H9 (cell line): ENCODE results near the gene WRAP73. TPM values are rescaled to one million over a fixed set of nuclear protein-coding genes. Genes with fewer than 3 reads are reported as not detected.

ENCODE experiments used
- DNase-seq: peaks from one replicate; pipeline ENCODE4 v3.0.0-alpha.2; 2017
- H2AFZ ChIP-seq: one replicate; pipeline ENCODE4 v1.6.1; 2013; ENCODE audit warnings: mild to moderate bottlenecking, low read length, control low read depth, moderate library complexity
- H2AK5ac ChIP-seq: 2 replicates; pipeline ENCODE4 v1.6.1; 2013; ENCODE audit warnings: low read length, control low read depth, mixed read lengths; ENCODE audit not compliant: insufficient read length
- H2BK120ac ChIP-seq: one replicate; pipeline ENCODE4 v1.6.1; 2013; ENCODE audit warnings: low read depth, mild to moderate bottlenecking, low read length, control low read depth, inconsistent platforms; ENCODE audit not compliant: poor library complexity, severe bottlenecking
- H2BK12ac ChIP-seq: 2 replicates; pipeline ENCODE4 v1.6.1; 2013; ENCODE audit warnings: low read length, control low read depth, mixed read lengths, low read depth; ENCODE audit not compliant: insufficient read length
- H2BK15ac ChIP-seq: 2 replicates; pipeline ENCODE4 v1.6.1; 2013; ENCODE audit warnings: low read depth, low read length, control low read depth
- H2BK20ac ChIP-seq: one replicate; pipeline ENCODE4 v1.6.1; 2013; ENCODE audit warnings: low read depth, mild to moderate bottlenecking, low read length, control low read depth, inconsistent platforms; ENCODE audit not compliant: poor library complexity, severe bottlenecking
- H2BK5ac ChIP-seq: 2 replicates; pipeline ENCODE4 v1.6.1; 2013; ENCODE audit warnings: low read length, control low read depth, mixed read lengths; ENCODE audit not compliant: insufficient read length
- H3K14ac ChIP-seq: 2 replicates; pipeline ENCODE4 v1.6.1; 2013; ENCODE audit warnings: low read length, control low read depth; ENCODE audit not compliant: insufficient read depth
- H3K18ac ChIP-seq: 2 replicates; pipeline ENCODE4 v1.6.1; 2013; ENCODE audit warnings: low read depth, mild to moderate bottlenecking, mixed read lengths, low read length, control low read depth; ENCODE audit not compliant: insufficient read length
- H3K23ac ChIP-seq: 2 replicates; pipeline ENCODE4 v1.6.1; 2013; ENCODE audit warnings: low read length, control low read depth, mixed read lengths, low read depth; ENCODE audit not compliant: insufficient read length
- H3K23me2 ChIP-seq: 2 replicates; pipeline ENCODE4 v1.6.1; 2013; ENCODE audit warnings: low read depth, mild to moderate bottlenecking, mixed read lengths, low read length, control low read depth; ENCODE audit not compliant: insufficient read length, poor library complexity, severe bottlenecking
- H3K27ac ChIP-seq: 2 replicates; pipeline ENCODE4 v1.5.1; 2013; ENCODE audit warnings: low read length, control low read depth, mixed read lengths, low read depth; ENCODE audit not compliant: insufficient read length
- H3K27me3 ChIP-seq: 2 replicates; pipeline ENCODE4 v1.6.1; 2013; ENCODE audit warnings: low read length, control low read depth, inconsistent platforms; ENCODE audit not compliant: insufficient read depth
- H3K4ac ChIP-seq: 2 replicates; pipeline ENCODE4 v1.6.1; 2013; ENCODE audit warnings: low read depth, mild to moderate bottlenecking, control low read depth, inconsistent platforms, low read length, moderate library complexity
- H3K4me1 ChIP-seq: 2 replicates; pipeline ENCODE4 v1.6.1; 2013; ENCODE audit warnings: low read length, control low read depth, inconsistent platforms; ENCODE audit not compliant: insufficient read depth
- H3K4me2 ChIP-seq: 2 replicates; pipeline ENCODE4 v1.6.1; 2013; ENCODE audit warnings: low read length, control low read depth, mixed read lengths; ENCODE audit not compliant: insufficient read length, insufficient read depth
- H3K56ac ChIP-seq: 2 replicates; pipeline ENCODE4 v1.6.1; 2013; ENCODE audit warnings: low read depth, mild to moderate bottlenecking, mixed read lengths, low read length, control low read depth; ENCODE audit not compliant: insufficient read length
- H3K79me1 ChIP-seq: 2 replicates; pipeline ENCODE4 v1.6.1; 2013; ENCODE audit warnings: low read depth, mild to moderate bottlenecking, moderate library complexity, low read length, control low read depth, inconsistent platforms; ENCODE audit not compliant: insufficient read depth, poor library complexity, severe bottlenecking
- H3K79me2 ChIP-seq: 2 replicates; pipeline ENCODE4 v1.6.1; 2013; ENCODE audit warnings: low read length, control low read depth, inconsistent platforms; ENCODE audit not compliant: insufficient read depth
- H3K9ac ChIP-seq: 2 replicates; pipeline ENCODE4 v1.6.1; 2013; ENCODE audit warnings: low read length, control low read depth, mixed read lengths; ENCODE audit not compliant: insufficient read length; ENCODE audit errors: extremely low read depth
- H3K9me3 ChIP-seq: one replicate; pipeline ENCODE4 v1.6.1; 2013; ENCODE audit warnings: low read depth, low read length, inconsistent platforms; ENCODE audit not compliant: control insufficient read depth
- H3T11ph ChIP-seq: one replicate; pipeline ENCODE4 v1.6.1; 2013; ENCODE audit warnings: mild to moderate bottlenecking, low read length, control low read depth, inconsistent platforms
- H4K20me1 ChIP-seq: one replicate; pipeline ENCODE4 v1.6.1; 2013; ENCODE audit not compliant: control insufficient read depth, insufficient read length, insufficient read depth
- H4K5ac ChIP-seq: 2 replicates; pipeline ENCODE4 v1.6.1; 2013; ENCODE audit warnings: low read depth, mild to moderate bottlenecking, mixed read lengths, low read length, control low read depth; ENCODE audit not compliant: insufficient read length
- H4K8ac ChIP-seq: replicated peaks from 2 replicates; pipeline ENCODE4 v1.6.1; 2013; ENCODE audit warnings: low read length, control low read depth, mixed read lengths, low read depth; ENCODE audit not compliant: insufficient read length
- H4K91ac ChIP-seq: 2 replicates; pipeline ENCODE4 v1.6.1; 2013; ENCODE audit warnings: low read depth, mild to moderate bottlenecking, moderate library complexity, mixed read lengths, low read length, control low read depth; ENCODE audit not compliant: insufficient read length
- H3K27ac Mint-ChIP-seq, 3 experiments: 2 replicates in 2 of 3; 3 replicates in 1 of 3; pipeline ENCODE4 v1.8.0; 2020 to 2021; ENCODE audit warnings: mixed read lengths in 3 of 3, mild to moderate bottlenecking in 1 of 3, moderate library complexity in 1 of 3
- H3K27me3 Mint-ChIP-seq: 2 replicates; pipeline ENCODE4 v1.8.0; 2021; ENCODE audit warnings: low read depth, mild to moderate bottlenecking, moderate library complexity, mixed read lengths
- H3K36me3 Mint-ChIP-seq, 3 experiments: 2 replicates in 2 of 3; 3 replicates in 1 of 3; pipeline ENCODE4 v1.8.0; 2020 to 2021; ENCODE audit warnings: low read depth in 3 of 3, mixed read lengths in 3 of 3; ENCODE audit not compliant: insufficient read depth in 1 of 3
- H3K4me1 Mint-ChIP-seq, 2 experiments: 2 replicates each; pipeline ENCODE4 v1.8.0; 2020; ENCODE audit warnings: mixed read lengths in 2 of 2
- H3K4me3 Mint-ChIP-seq, 2 experiments: 2 replicates in 1 of 2; 3 replicates in 1 of 2; pipeline ENCODE4 v1.8.0; 2020 to 2021; ENCODE audit warnings: mild to moderate bottlenecking in 2 of 2, mixed read lengths in 2 of 2, moderate library complexity in 1 of 2
- H3K9me3 Mint-ChIP-seq, 2 experiments: 2 replicates in 1 of 2; 3 replicates in 1 of 2; pipeline ENCODE4 v1.8.0; 2020; ENCODE audit warnings: mild to moderate bottlenecking in 2 of 2, mixed read lengths in 2 of 2, moderate library complexity in 1 of 2
- WGBS: extraction: QIAGEN DNeasy Blood & Tissue Kit; methylation state at CpG from one replicate; pipeline ENCODE4 v1.1.7; 2013; ENCODE audit warnings: missing lambda C conversion rate, low lambda C conversion rate, mixed read lengths; ENCODE audit not compliant: insufficient read length; ENCODE audit errors: extremely low coverage; 5-methylcytosine and 5-hydroxymethylcytosine counted together
- total RNA-seq: library from RNA; stranded (reverse); gene quantifications from 2 replicates; pipeline ENCODE4 v1.2.1, GENCODE V29; 2021
- TF ChIP-seq, protein P1 (sequence below): fragments of 200-600 bp; sonication (generic); conservative IDR thresholded peaks from 3 replicates; pipeline ENCODE4 v1.8.0; 2021; ENCODE audit warnings: antibody characterized with exemption, mild to moderate bottlenecking

The WRAP73 gene
- total RNA-seq, 1 experiment from 2014 or later, result 28.4 TPM

GRCh38 chr1:3646596-3646995 lies 3.3 kb downstream of the WRAP73 start:
- no peak overlapping the region for H3K4me3 Mint-ChIP-seq
- no peaks in the 10 kb centered on the region for H3K4me1 ChIP-seq
- H3K9me3 ChIP-seq, result no peaks in the 10 kb centered on the region
- no peak overlapping the region for H4K8ac ChIP-seq
- no peak overlapping the region for H2BK15ac ChIP-seq
- peaks cover 0 to 37% (median 16%) of the 10 kb centered on the region in 3 experiments for H3K36me3 Mint-ChIP-seq
- no peak overlapping the region for H3K27ac ChIP-seq
- no CpG with 5 or more reads among the region's 20 CpGs for WGBS
- H3K4ac ChIP-seq, result no peak overlapping the region
- no peak overlapping the region for H3K23ac ChIP-seq
- no peak overlapping the region for H4K5ac ChIP-seq
- no peak overlapping the region for H3K14ac ChIP-seq
- no peak overlapping the region for H3K18ac ChIP-seq
- H3K27me3 Mint-ChIP-seq, result peaks cover 17% of the 10 kb centered on the region
- no peak overlapping the region for H3K4me2 ChIP-seq
- no peak overlapping the region for H4K91ac ChIP-seq
- no peak overlapping the region for H2BK12ac ChIP-seq
- TF ChIP-seq, protein P1, sequence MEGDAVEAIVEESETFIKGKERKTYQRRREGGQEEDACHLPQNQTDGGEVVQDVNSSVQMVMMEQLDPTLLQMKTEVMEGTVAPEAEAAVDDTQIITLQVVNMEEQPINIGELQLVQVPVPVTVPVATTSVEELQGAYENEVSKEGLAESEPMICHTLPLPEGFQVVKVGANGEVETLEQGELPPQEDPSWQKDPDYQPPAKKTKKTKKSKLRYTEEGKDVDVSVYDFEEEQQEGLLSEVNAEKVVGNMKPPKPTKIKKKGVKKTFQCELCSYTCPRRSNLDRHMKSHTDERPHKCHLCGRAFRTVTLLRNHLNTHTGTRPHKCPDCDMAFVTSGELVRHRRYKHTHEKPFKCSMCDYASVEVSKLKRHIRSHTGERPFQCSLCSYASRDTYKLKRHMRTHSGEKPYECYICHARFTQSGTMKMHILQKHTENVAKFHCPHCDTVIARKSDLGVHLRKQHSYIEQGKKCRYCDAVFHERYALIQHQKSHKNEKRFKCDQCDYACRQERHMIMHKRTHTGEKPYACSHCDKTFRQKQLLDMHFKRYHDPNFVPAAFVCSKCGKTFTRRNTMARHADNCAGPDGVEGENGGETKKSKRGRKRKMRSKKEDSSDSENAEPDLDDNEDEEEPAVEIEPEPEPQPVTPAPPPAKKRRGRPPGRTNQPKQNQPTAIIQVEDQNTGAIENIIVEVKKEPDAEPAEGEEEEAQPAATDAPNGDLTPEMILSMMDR, result no peak
- no peak overlapping the region for H3K56ac ChIP-seq
- peaks cover 12% of the 10 kb centered on the region; the same call in 1 of the 2 replicates for H3K27me3 ChIP-seq
- H3K79me2 ChIP-seq, result peaks cover 3% of the 10 kb centered on the region; the same call in 1 of the 2 replicates
- H3T11ph ChIP-seq, result no peak overlapping the region
- H3K4me1 Mint-ChIP-seq, result peaks cover 10 to 12% of the 10 kb centered on the region in 2 experiments; a peak in 3 of 4 replicates
- H2BK5ac ChIP-seq, result no peak overlapping the region
- no peak overlapping the region for H2BK20ac ChIP-seq
- no peak overlapping the region for H2BK120ac ChIP-seq
- H3K9me3 Mint-ChIP-seq, result no peaks in the 10 kb centered on the region
- DNase-seq, result no peak
- peaks cover 20% of the 10 kb centered on the region for H3K23me2 ChIP-seq
- H3K27ac Mint-ChIP-seq, result no peak overlapping the region
- H3K79me1 ChIP-seq, result no peaks in the 10 kb centered on the region
- H2AFZ ChIP-seq, result no peak overlapping the region
- H4K20me1 ChIP-seq, result no peaks in the 10 kb centered on the region
- H3K9ac ChIP-seq, result no peak overlapping the region
- H2AK5ac ChIP-seq, result no peak overlapping the region
